AG20443 (cell line): ENCODE results near the gene FAM25A.

Experiments
- DNase-seq: peaks from one replicate; pipeline ENCODE4 v3.0.0; 2012; ENCODE audit warnings: low spot score, mixed read lengths

Gene FAM25A

GRCh38 chr10:87064651-87065050, 44.6 kb downstream of the FAM25A start:
- DNase-seq, result no peak

GRCh38 chr10:87066178-87066577, 46.1 kb downstream of the FAM25A start:
- DNase-seq, result no peak

GRCh38 chr10:87066865-87067264, 46.8 kb downstream of the FAM25A start:
- DNase-seq, result no peak

- no peak for DNase-seq
These were observed 48.2 kb downstream of the FAM25A start for GRCh38 chr10:87068281-87068680.

- no peak for DNase-seq
These were observed 52.4 kb downstream of the FAM25A start for GRCh38 chr10:87072449-87072848.
